Measurements from ENCODE around the gene SORL1. TPM values are rescaled to one million over a fixed set of nuclear protein-coding genes. Genes with fewer than 3 reads are reported as not detected.

The SORL1 gene
- total RNA-seq, 1 experiment from 2014 or later: 4.9 TPM

DNA sequence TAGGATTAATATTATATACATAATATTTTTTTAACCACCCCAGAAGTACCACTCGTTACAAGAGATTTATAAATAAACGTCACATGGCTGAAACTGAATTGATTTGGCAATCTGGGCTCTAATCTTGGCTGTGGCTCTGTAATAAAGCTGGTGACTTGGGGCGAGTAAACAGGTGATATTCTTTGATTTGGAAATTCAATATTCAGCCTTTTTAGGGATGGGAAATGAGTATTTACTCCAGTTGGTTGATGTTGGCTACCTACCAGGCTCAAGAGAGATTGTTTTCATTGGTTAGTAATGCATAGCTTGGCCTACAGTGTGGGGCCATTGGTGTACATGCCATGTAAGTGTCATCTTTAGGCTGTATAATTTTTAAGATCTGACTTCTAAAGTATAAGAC lies 118.3 kb downstream of the SORL1 start:
- no peak overlapping the region for H3K4me3 ChIP-seq
- peaks cover 84% of the 10 kb centered on the region for H3K27me3 ChIP-seq (ENCODE audit: insufficient read depth, low read depth)
- no peaks in the 10 kb centered on the region for H3K9me3 ChIP-seq (ENCODE audit: insufficient read depth, low read depth)
- H3K9me2 ChIP-seq (ENCODE audit: insufficient read depth): no peaks in the 10 kb centered on the region
- H3K36me3 ChIP-seq (ENCODE audit: low read depth): no peaks in the 10 kb centered on the region
- no peaks in the 10 kb centered on the region for H3K79me2 ChIP-seq (ENCODE audit: low read depth)
- BruUV-seq (replicated peaks): no TSS peak
- TF ChIP-seq EZH2 (IDR thresholded peaks at IDR 0.05; ENCODE audit: low read depth): no peak
- TF ChIP-seq CTCF (conservative IDR thresholded peaks at IDR 0.05): no peak
- no peak for DNase-seq
- H3F3A ChIP-seq (ENCODE audit: insufficient read depth, low read depth): no peaks in the 10 kb centered on the region
- CTCF ChIA-PET: no interaction called here
- no peaks in the 10 kb centered on the region for H3K4me1 ChIP-seq (replicated peaks; ENCODE audit: insufficient read depth)
- no peak overlapping the region for H3K4me2 ChIP-seq
- H4K20me1 ChIP-seq (ENCODE audit: insufficient read depth): no peaks in the 10 kb centered on the region
- H2AFZ ChIP-seq: no peak overlapping the region
- intact Hi-C loops (cut with micrococcal nuclease; ENCODE audit: unreplicated experiment): no loop called here
- POLR2A ChIA-PET (ENCODE audit: unreplicated experiment): no interaction called here
- no peak overlapping the region for H3K27ac ChIP-seq

- no peaks in the 10 kb centered on the region for H3K4me1 ChIP-seq (replicated peaks; ENCODE audit: insufficient read depth)
- intact Hi-C loops (cut with micrococcal nuclease; ENCODE audit: unreplicated experiment): no loop called here
- POLR2A ChIA-PET (ENCODE audit: unreplicated experiment): no interaction called here
- no TSS peak for BruUV-seq (replicated peaks)
- H3K9me2 ChIP-seq (ENCODE audit: insufficient read depth): no peaks in the 10 kb centered on the region
- CTCF ChIA-PET: interaction anchor here (0.5 kb wide), 1 partner anchor 289 kb away, joined by 6 read pairs; no protein-coding TSS in a partner anchor
- no peak overlapping the region for H3K27ac ChIP-seq
- no peak overlapping the region for H3K4me3 ChIP-seq
- H3K36me3 ChIP-seq (ENCODE audit: low read depth): no peaks in the 10 kb centered on the region
- no peaks in the 10 kb centered on the region for H3K79me2 ChIP-seq (ENCODE audit: low read depth)
- no peak overlapping the region for H2AFZ ChIP-seq
- TF ChIP-seq EZH2 (IDR thresholded peaks at IDR 0.05; ENCODE audit: low read depth) (no peak), CTCF (conservative IDR thresholded peaks at IDR 0.05) (no peak)
- no peak for DNase-seq
- no peaks in the 10 kb centered on the region for H3K9me3 ChIP-seq (ENCODE audit: insufficient read depth, low read depth)
- H3K27me3 ChIP-seq (ENCODE audit: insufficient read depth, low read depth): peaks cover 89% of the 10 kb centered on the region
- no peak overlapping the region for H3K4me2 ChIP-seq
- no peaks in the 10 kb centered on the region for H4K20me1 ChIP-seq (ENCODE audit: insufficient read depth)
- H3F3A ChIP-seq (ENCODE audit: insufficient read depth, low read depth): no peaks in the 10 kb centered on the region
Measured at GRCh38 chr11:121571506-121571905, 119.4 kb downstream of the SORL1 start.

- no peak for DNase-seq
- Histone ChIP-seq H3K79me2 (ENCODE audit: low read depth) (no peaks in the 10 kb centered on the region), H3K9me2 (ENCODE audit: insufficient read depth) (no peaks in the 10 kb centered on the region), H3K4me3 (no peak overlapping the region), H3F3A (ENCODE audit: insufficient read depth, low read depth) (no peaks in the 10 kb centered on the region), H3K27ac (no peak overlapping the region), H3K36me3 (ENCODE audit: low read depth) (no peaks in the 10 kb centered on the region), H4K20me1 (ENCODE audit: insufficient read depth) (no peaks in the 10 kb centered on the region), H2AFZ (no peak overlapping the region), H3K27me3 (ENCODE audit: insufficient read depth, low read depth) (peaks cover 89% of the 10 kb centered on the region), H3K4me1 (replicated peaks; ENCODE audit: insufficient read depth) (no peaks in the 10 kb centered on the region), H3K9me3 (ENCODE audit: insufficient read depth, low read depth) (no peaks in the 10 kb centered on the region), H3K4me2 (no peak overlapping the region)
- CTCF ChIA-PET: no interaction called here
- POLR2A ChIA-PET (ENCODE audit: unreplicated experiment): no interaction called here
- intact Hi-C loops (cut with micrococcal nuclease; ENCODE audit: unreplicated experiment): no loop called here
- TF ChIP-seq CTCF (conservative IDR thresholded peaks at IDR 0.05) (no peak), EZH2 (IDR thresholded peaks at IDR 0.05; ENCODE audit: low read depth) (no peak)
- no TSS peak for BruUV-seq (replicated peaks)
Measured at GRCh38 chr11:121572571-121573059, 120.5 kb downstream of the SORL1 start.
